Progenitor cell of endocrine pancreas (in vitro differentiated cells): ENCODE data around the gene GLB1L3. TPM values are rescaled to one million over a fixed set of nuclear protein-coding genes. Genes with fewer than 3 reads are reported as not detected.

Experiments
- DNase-seq: peaks from one replicate; pipeline ENCODE4 v3.0.0; 2021; ENCODE audit warnings: low spot score; ENCODE audit not compliant: unreplicated experiment
- H3K27ac Mint-ChIP-seq: 2 replicates; pipeline ENCODE4 v1.8.0; 2021; ENCODE audit warnings: mild to moderate bottlenecking, moderate library complexity, mixed read lengths
- H3K27me3 Mint-ChIP-seq: 2 replicates; pipeline ENCODE4 v1.8.0; 2021; ENCODE audit warnings: mixed read lengths
- H3K36me3 Mint-ChIP-seq: 2 replicates; pipeline ENCODE4 v1.8.0; 2022; ENCODE audit warnings: mixed read lengths; ENCODE audit not compliant: insufficient read depth
- H3K4me1 Mint-ChIP-seq: 2 replicates; pipeline ENCODE4 v1.8.0; 2021; ENCODE audit warnings: low read depth, mixed read lengths
- H3K4me3 Mint-ChIP-seq: 2 replicates; pipeline ENCODE4 v1.8.0; 2021; ENCODE audit warnings: low read depth, mild to moderate bottlenecking, moderate library complexity, mixed read lengths
- H3K9me3 Mint-ChIP-seq: 2 replicates; pipeline ENCODE4 v1.8.0; 2021; ENCODE audit warnings: low read depth, mixed read lengths
- total RNA-seq: library from RNA; stranded (reverse); gene quantifications from 2 replicates; pipeline ENCODE4 v1.2.1, GENCODE V29; 2021
- TF ChIP-seq, protein P1 (sequence below): fragments of 200-600 bp; sonication (generic); IDR thresholded peaks from one replicate; pipeline ENCODE4 v1.5.0; 2021; ENCODE audit warnings: antibody characterized with exemption, mild to moderate bottlenecking; ENCODE audit not compliant: unreplicated experiment

The GLB1L3 gene
- total RNA-seq, 1 donor from 2014 or later, result not detected

DNA sequence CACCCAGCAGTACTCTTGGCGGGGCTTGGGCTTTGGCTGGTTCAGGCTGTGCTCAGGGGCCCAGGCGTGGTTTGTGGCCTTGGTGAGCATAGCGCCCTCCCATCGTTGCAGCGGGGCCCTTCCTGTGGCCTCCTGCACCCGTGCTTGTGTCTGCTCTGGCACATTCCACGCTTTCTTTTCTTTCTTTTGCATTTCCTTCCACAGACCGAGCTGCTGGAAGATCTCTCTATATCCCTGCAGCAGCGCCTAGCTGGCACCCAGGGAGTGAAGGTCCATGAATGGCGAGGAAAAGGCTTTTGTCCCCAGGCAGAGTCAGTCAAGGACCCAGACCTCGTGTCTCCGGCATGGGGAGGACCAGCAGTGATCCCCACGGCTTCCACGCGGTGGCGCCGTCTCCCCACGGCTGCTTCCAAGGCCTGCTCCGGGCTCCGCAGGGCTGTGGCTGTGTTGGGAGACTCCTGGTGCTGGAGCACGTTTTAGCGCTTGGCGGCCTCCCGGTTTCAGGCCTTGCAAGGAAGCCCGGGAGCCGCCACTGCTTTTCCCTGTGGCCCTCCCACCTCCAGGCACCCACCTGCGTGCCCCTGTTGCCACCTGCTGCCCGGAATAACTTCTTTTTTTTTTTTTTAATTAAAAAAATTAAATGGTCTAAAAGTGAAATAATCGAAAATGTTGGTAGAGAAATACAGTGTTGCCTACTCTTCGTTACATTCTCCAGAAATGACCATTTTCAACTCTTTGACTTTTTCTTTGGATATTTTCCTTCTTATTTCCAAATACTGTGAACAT, 84.1 kb downstream of the GLB1L3 start:
- Mint-ChIP-seq H3K4me1 (peaks cover 3% of the 10 kb centered on the region), H3K9me3 (no peaks in the 10 kb centered on the region), H3K27me3 (peaks cover 14% of the 10 kb centered on the region), H3K36me3 (no peaks in the 10 kb centered on the region), H3K27ac (no peak overlapping the region), H3K4me3 (no peak overlapping the region)
- DNase-seq, result peak; percentile 92
- TF ChIP-seq, protein P1, sequence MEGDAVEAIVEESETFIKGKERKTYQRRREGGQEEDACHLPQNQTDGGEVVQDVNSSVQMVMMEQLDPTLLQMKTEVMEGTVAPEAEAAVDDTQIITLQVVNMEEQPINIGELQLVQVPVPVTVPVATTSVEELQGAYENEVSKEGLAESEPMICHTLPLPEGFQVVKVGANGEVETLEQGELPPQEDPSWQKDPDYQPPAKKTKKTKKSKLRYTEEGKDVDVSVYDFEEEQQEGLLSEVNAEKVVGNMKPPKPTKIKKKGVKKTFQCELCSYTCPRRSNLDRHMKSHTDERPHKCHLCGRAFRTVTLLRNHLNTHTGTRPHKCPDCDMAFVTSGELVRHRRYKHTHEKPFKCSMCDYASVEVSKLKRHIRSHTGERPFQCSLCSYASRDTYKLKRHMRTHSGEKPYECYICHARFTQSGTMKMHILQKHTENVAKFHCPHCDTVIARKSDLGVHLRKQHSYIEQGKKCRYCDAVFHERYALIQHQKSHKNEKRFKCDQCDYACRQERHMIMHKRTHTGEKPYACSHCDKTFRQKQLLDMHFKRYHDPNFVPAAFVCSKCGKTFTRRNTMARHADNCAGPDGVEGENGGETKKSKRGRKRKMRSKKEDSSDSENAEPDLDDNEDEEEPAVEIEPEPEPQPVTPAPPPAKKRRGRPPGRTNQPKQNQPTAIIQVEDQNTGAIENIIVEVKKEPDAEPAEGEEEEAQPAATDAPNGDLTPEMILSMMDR, result peak; percentile 95

DNA sequence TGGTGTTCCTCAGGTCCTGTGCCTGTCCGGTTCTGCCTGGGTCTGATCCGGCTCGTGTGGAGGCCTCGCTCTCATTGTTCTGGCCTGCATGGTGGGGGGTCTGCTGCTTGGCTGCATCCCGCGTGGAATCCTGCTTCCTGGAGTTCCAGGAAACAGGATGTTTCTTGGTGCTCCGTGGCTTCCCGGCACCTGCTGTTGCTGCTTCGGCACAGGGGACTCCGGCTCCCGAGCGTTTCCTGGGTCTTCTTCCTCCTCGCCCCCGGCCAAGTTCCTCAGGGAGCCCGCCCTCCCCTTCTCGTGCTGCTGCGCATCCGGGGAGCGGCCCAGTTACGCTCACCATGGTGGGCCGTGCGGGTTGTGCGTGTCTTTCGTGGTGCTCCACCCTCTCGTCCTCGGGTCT, 85.5 kb downstream of the GLB1L3 start:
- Mint-ChIP-seq H3K36me3 (no peaks in the 10 kb centered on the region), H3K9me3 (no peaks in the 10 kb centered on the region), H3K4me3 (no peak overlapping the region), H3K27ac (no peak overlapping the region), H3K27me3 (peaks cover 14% of the 10 kb centered on the region), H3K4me1 (peaks cover 3% of the 10 kb centered on the region)
- TF ChIP-seq, protein P1, result no peak
- no peak for DNase-seq

DNA sequence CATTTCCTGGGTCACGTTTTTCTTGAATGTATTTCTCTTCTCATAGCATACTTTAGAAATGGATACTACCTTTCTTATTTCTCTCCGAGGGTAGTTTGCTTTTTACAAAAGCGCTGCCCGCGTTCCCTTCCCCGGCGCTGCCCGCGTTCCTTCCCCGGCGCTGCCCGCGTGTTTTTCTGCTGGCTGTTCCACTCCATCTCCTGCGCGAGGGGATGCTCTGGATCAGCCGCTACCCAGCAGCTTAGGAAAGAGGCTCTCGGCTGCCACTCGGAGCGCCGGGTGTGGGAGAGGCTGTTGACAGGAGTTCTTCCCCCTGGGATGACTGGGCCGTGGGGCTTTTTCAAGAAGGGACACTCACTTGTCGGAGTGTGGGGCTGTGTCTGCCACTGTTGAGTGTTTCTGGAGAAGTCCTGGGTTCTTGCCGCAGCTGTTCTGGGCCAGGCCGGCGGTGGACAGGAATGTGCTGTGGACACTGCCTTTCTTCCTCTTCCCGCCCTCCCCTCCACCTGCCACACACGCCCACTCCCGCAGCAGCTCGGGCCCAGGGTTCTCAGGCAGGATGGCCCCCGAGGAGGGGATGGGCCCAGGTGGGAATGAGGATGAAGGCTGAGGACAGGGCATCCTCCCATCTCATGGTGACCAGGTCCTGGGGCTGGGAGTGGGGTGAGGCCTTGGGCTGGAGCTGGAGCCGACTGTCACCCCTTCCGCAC, 86.2 kb downstream of the GLB1L3 start:
- H3K4me3 Mint-ChIP-seq, result no peak overlapping the region
- H3K27me3 Mint-ChIP-seq, result peaks cover 14% of the 10 kb centered on the region
- H3K9me3 Mint-ChIP-seq, result no peaks in the 10 kb centered on the region
- peaks cover 3% of the 10 kb centered on the region for H3K4me1 Mint-ChIP-seq
- TF ChIP-seq, protein P1, result no peak
- no peak overlapping the region for H3K27ac Mint-ChIP-seq
- DNase-seq, result no peak
- no peaks in the 10 kb centered on the region for H3K36me3 Mint-ChIP-seq

DNA sequence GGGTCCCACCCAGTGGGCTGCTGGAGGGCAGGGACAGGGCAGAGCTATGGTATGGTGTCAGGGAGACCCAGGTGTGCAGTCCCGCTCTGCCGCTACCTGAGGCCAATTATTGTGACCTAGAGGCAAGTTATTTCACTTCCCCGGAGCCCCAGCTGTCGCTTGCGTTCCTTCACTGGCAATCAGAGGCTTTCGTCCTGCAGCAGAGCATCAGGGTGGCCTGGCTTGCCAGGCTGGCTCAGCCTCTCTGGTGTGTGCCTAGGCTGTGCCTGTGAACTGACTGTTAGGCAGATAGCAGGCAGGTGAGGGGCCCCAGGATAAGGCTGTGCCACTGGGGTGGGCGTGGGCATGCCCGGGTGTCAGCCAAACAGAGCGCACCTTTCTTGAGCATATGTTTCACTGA, 87.0 kb downstream of the GLB1L3 start:
- TF ChIP-seq, protein P1, result no peak
- Mint-ChIP-seq H3K9me3 (no peaks in the 10 kb centered on the region), H3K36me3 (no peaks in the 10 kb centered on the region), H3K4me3 (no peak overlapping the region), H3K27ac (no peak overlapping the region), H3K27me3 (peaks cover 14% of the 10 kb centered on the region), H3K4me1 (peaks cover 3% of the 10 kb centered on the region)
- no peak for DNase-seq

DNA sequence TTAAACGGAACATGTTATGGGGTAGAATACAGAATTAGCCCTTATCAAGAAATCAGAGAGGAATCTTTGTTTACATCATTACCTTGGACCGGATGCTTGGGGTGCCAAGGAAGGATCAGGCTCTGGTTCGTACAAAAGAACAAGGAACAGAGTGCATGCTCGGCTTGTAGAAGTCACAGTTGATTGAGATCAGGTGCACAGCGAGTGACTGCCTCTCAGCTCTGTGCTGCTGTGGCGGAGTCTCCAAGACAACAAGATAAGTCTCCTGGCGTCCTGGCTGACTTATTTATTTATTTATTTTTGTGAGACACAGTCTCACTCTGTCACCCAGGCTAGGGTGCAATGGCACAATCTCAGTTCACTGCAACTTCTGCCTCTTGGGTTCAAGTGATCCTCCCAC, 87.4 kb downstream of the GLB1L3 start:
- TF ChIP-seq, protein P1, result no peak
- peaks cover 14% of the 10 kb centered on the region for H3K27me3 Mint-ChIP-seq
- no peak overlapping the region for H3K4me3 Mint-ChIP-seq

More for the DNA sequence above, 87.4 kb downstream of the GLB1L3 start:
- peaks cover 3% of the 10 kb centered on the region for H3K4me1 Mint-ChIP-seq
- DNase-seq, result no peak
- H3K36me3 Mint-ChIP-seq, result no peaks in the 10 kb centered on the region
- H3K9me3 Mint-ChIP-seq, result no peaks in the 10 kb centered on the region
- no peak overlapping the region for H3K27ac Mint-ChIP-seq
